Heart left ventricle (tissue), 16 donors: Measurements from ENCODE around the gene VWA8. TPM values are rescaled to one million over a fixed set of nuclear protein-coding genes. Genes with fewer than 3 reads are reported as not detected.

ENCODE experiments used
- ATAC-seq, 4 donors: fragments of 200-7000 bp; cut with Tn5 transposase; one replicate each; pipeline ENCODE4 v1.9.1; 2020 to 2022; ENCODE audit warnings: moderate library complexity in 4 of 4, mild to moderate bottlenecking in 3 of 4, moderate number of reproducible peaks in 1 of 4
- DNase-seq, 5 donors: peaks; one replicate each; pipeline ENCODE4 v3.0.0-alpha.2; 2020
- H3K27ac ChIP-seq, 12 donors: fragments of 200-600 bp; sonication (generic) in 4 of 12; one replicate each; pipeline versions ENCODE4 v1.5.0 to v1.8.0; 2016 to 2022; ENCODE audit warnings: mild to moderate bottlenecking in 2 of 12
- H3K27me3 ChIP-seq, 9 donors: fragments of 200-600 bp; sonication (generic) in 2 of 9; one replicate each; pipeline versions ENCODE4 v1.5.1 to v1.8.0; 2016 to 2022; ENCODE audit warnings: mild to moderate bottlenecking in 3 of 9
- H3K36me3 ChIP-seq, 9 donors: fragments of 200-600 bp; sonication (generic) in 2 of 9; one replicate each; pipeline versions ENCODE4 v1.5.0 to v1.8.0; 2018 to 2022; ENCODE audit warnings: mild to moderate bottlenecking in 2 of 9
- H3K4me1 ChIP-seq, 12 donors: fragments of 200-600 bp; sonication (generic) in 4 of 12; one replicate each; pipeline versions ENCODE4 v1.5.0 to v1.8.0; 2016 to 2022; ENCODE audit warnings: mild to moderate bottlenecking in 3 of 12
- H3K4me3 ChIP-seq, 12 donors: fragments of 200-600 bp; sonication (generic) in 4 of 12; one replicate each; pipeline versions ENCODE4 v1.5.0 to v1.8.0; 2017 to 2022; ENCODE audit warnings: mild to moderate bottlenecking in 9 of 12, moderate library complexity in 4 of 12
- H3K9me3 ChIP-seq, 12 donors: fragments of 200-600 bp; sonication (generic) in 4 of 12; one replicate each; pipeline versions ENCODE4 v1.5.0 to v1.8.0; 2016 to 2022; ENCODE audit warnings: mild to moderate bottlenecking in 1 of 12
- POLR2A ChIP-seq, 2 donors: fragments of 450-650 bp; IDR thresholded peaks; one replicate each; pipeline ENCODE4 v1.6.1; 2017; ENCODE audit warnings: antibody characterized with exemption in 2 of 2, mild to moderate bottlenecking in 2 of 2, moderate library complexity in 2 of 2
- WGBS, 4 donors: extraction: QIAGEN DNeasy Blood & Tissue Kit in 2 of 4; methylation state at CpG; one replicate each; pipeline versions ENCODE4 v1.1.5 to v1.1.7; 2013 to 2018; 5-methylcytosine and 5-hydroxymethylcytosine counted together
- intact Hi-C, 10 donors: fragments of 100-400 bp; cut with DNase I; formaldehyde crosslinking; loops; one replicate each; pipeline versions ENCODE4 v1.11.1 to v1.14.2; 2022
- polyA plus RNA-seq, 2 donors: library from polyadenylated mRNA; stranded (reverse); fragments of 200-250 nt; gene quantifications; one replicate each; pipeline ENCODE4 v1.2.3, GENCODE V29; 2013
- total RNA-seq, 9 donors: library from RNA; depleted of rRNA in 2 of 9; stranded (reverse); fragments of >200 nt in 2 of 9; fragmentation: NEBNext Ultra II Directional in 3 of 9; extraction: Animal tissue kit (Norgen Biotek cat#: 25700) in 3 of 9; gene quantifications; one replicate each; pipeline versions ENCODE4 v1.1.0 to v1.2.4, GENCODE V29; 2016 to 2023
- TF ChIP-seq, protein P1 (sequence below), 12 donors: fragments of 200-600 bp; sonication (generic) in 4 of 12; IDR thresholded peaks; one replicate each; pipeline versions ENCODE4 v1.5.0 to v1.8.0; 2018 to 2022; ENCODE audit warnings: antibody characterized with exemption in 12 of 12, mild to moderate bottlenecking in 5 of 12
- donor health status: ischemic (EF 13 %, LVEDD 7.1; RV severe dilation, severe dysfunction).
- donor health status: healthy with polysubstance abuse.
- donor health status: DM: no; HTN: yes; CAD: no.
- donor health status: DM: no; HTN: no; CAD: no.
- donor health status: ischemic (EF 25% LVEDD 6.9; RV normal size, moderate dysfunction).
- donor health status: ischemic (EF 25% LVEDD 5.7; RV mildly dilated, moderate dysfunction).
- donor health status: healthy.
- donor health status: DM: yes; HTN: yes; CAD: no.
- donor health status: ischemic (EF 35%, LVEDD 5.7; RV mildly dilated, moderate dysfunction).
- donor health status: nonischemic (EF 11% LVEDD 7.7; RV severe dilation, severe dysfunction).
- donor health status: DM: yes; HTN: yes; CAD: no.
- donor health status: PGD.
- donor health status: ischemic (EF 29% LVEDD 5.4; RV normal size, mild dysfunction).
- donor health status: nonischemic (EF 23%, LVEDD 6.1; RV moderate dilation, normal function).

VWA8 gene
- total and polyA plus RNA-seq, 11 donors: 12.1 to 64.1 (median 41.8) TPM

DNA sequence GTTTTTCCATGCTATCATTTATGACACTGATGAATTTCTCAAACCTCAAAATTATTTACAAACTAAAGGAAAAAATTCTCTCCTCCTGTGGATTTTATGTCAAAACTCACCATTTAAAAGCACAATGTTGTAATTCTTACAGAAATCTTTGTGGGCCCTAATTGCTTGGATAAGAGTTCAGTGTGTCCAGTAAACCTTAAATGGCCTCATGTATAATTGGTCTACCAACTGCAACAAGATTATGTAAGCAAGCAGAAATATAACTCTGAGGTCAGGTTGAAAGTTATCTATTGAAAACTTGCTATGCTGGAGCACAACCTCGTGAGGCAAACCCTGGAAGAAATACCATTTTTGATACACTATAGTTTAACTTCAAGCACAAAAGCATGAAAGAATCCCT is 22.0 kb downstream of the VWA8 start:
- Histone ChIP-seq H3K36me3 (peaks cover 0 to 6% (median 0%) of the 10 kb centered on the region in 9 donors), H3K27ac (peak overlapping the region in 10 of 12 donors; percentile 3 to 86 (median 65)), H3K9me3 (peaks cover 0 to 7% (median 0%) of the 10 kb centered on the region in 12 donors), H3K4me1 (peaks cover 0 to 44% (median 15%) of the 10 kb centered on the region in 12 donors), H3K27me3 (no peaks in the 10 kb centered on the region), H3K4me3 (no peak overlapping the region)
- TF ChIP-seq, protein P1, sequence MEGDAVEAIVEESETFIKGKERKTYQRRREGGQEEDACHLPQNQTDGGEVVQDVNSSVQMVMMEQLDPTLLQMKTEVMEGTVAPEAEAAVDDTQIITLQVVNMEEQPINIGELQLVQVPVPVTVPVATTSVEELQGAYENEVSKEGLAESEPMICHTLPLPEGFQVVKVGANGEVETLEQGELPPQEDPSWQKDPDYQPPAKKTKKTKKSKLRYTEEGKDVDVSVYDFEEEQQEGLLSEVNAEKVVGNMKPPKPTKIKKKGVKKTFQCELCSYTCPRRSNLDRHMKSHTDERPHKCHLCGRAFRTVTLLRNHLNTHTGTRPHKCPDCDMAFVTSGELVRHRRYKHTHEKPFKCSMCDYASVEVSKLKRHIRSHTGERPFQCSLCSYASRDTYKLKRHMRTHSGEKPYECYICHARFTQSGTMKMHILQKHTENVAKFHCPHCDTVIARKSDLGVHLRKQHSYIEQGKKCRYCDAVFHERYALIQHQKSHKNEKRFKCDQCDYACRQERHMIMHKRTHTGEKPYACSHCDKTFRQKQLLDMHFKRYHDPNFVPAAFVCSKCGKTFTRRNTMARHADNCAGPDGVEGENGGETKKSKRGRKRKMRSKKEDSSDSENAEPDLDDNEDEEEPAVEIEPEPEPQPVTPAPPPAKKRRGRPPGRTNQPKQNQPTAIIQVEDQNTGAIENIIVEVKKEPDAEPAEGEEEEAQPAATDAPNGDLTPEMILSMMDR (IDR thresholded peaks at IDR 0.05): no peak
- TF ChIP-seq POLR2A (IDR thresholded peaks at IDR 0.05): no peak
- ATAC-seq: peak in 2 of 4 donors; percentile 62 to 82
- 19 to 47% (median 34%) methylated on average over 1 of the region's 1 CpG for WGBS, 4 donors
- intact Hi-C loops: no loop called here
- no peak for DNase-seq

DNA sequence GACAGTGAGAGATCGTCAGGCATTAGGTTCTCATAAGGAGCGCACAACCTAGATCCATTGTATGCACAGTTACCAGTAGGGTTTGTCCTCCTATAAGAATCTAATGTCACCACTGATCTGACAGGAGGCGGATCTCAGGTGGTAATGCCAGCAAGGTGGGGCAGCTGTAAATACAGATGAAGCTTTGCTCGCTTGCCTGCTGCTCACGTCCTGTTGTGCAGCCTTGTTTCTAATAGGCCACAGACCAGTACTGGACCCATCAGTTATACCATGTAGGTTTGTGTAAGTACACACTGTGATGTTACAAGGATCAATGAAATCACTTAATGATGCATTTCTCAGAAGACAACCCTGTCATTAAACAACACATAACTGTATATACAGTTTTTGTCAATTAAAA is 23.5 kb downstream of the VWA8 start:
- 93 to 99% (median 96%) methylated on average over 5 of the region's 5 CpGs for WGBS, 4 donors
- H3K36me3 ChIP-seq: peaks cover 0 to 6% (median 0%) of the 10 kb centered on the region in 9 donors
- peaks cover 0 to 13% (median 0%) of the 10 kb centered on the region in 12 donors for H3K9me3 ChIP-seq
- no peak for DNase-seq
- intact Hi-C loops: no loop called here
- H3K27ac ChIP-seq: no peak overlapping the region
- peaks cover 0 to 37% (median 12%) of the 10 kb centered on the region in 12 donors for H3K4me1 ChIP-seq
- no peak overlapping the region for H3K4me3 ChIP-seq
- no peak for TF ChIP-seq POLR2A (IDR thresholded peaks at IDR 0.05)
- TF ChIP-seq, protein P1 (IDR thresholded peaks at IDR 0.05): no peak
- no peak for ATAC-seq
- H3K27me3 ChIP-seq: no peaks in the 10 kb centered on the region

DNA sequence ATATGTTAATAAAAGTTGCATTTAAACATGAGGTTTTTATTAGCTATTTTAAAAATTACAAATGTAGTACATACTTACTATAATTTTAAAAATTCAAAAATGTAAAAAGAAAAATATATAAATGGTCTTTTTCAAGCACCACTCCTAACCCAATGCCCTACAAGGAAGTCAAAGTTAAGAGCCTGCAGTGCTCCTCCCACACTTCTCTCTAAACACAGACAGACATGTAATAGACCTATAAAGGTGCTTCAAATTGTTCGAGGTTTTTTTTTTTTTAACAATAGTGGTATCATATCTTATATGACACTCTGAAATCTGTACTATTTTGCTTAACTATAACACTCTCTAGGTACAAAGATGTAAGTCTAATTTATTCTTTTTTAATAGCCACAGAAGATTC is 25.4 kb downstream of the VWA8 start:
- peaks cover 0 to 6% (median 0%) of the 10 kb centered on the region in 9 donors for H3K36me3 ChIP-seq
- WGBS, 4 donors: 54 to 78% (median 75%) methylated on average over 1 of the region's 1 CpG
- ATAC-seq (no peak), DNase-seq (no peak)
- no peak overlapping the region for H3K27ac ChIP-seq
- intact Hi-C loops: no loop called here
- H3K27me3 ChIP-seq: no peaks in the 10 kb centered on the region
- no peak overlapping the region for H3K4me3 ChIP-seq
- TF ChIP-seq, protein P1 (IDR thresholded peaks at IDR 0.05): no peak
- no peak for TF ChIP-seq POLR2A (IDR thresholded peaks at IDR 0.05)
- H3K9me3 ChIP-seq: peaks cover 0 to 13% (median 0%) of the 10 kb centered on the region in 12 donors
- H3K4me1 ChIP-seq: peaks cover 0 to 26% (median 8%) of the 10 kb centered on the region in 12 donors

DNA sequence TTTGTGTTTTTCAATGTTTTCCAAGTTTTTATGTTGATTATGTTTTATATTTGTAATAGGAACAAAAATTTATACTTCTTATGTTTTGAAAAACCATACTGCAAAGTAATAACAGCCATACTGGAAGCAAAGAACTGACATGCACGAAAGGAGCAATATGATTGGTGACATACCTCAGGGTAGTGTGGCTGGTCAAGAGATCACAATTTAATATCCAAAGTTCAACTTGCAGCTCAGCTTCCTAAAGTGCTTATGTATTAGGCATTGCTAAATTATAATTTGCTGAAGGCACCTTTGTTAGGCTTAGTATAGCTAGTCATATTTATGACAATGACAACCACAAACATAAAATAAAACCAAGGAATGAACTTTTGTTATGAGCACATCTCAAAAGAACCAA is 25.9 kb downstream of the VWA8 start:
- no peak overlapping the region for H3K4me3 ChIP-seq
- TF ChIP-seq, protein P1 (IDR thresholded peaks at IDR 0.05): no peak
- no peak for TF ChIP-seq POLR2A (IDR thresholded peaks at IDR 0.05)
- peaks cover 0 to 6% (median 0%) of the 10 kb centered on the region in 9 donors for H3K36me3 ChIP-seq
- intact Hi-C loops: no loop called here
- no peaks in the 10 kb centered on the region for H3K27me3 ChIP-seq
- DNase-seq (no peak), ATAC-seq (no peak)
- H3K27ac ChIP-seq: no peak overlapping the region
- 89 to 97% (median 95%) methylated on average over 1 of the region's 1 CpG for WGBS, 4 donors
- peaks cover 0 to 13% (median 0%) of the 10 kb centered on the region in 12 donors for H3K9me3 ChIP-seq
- peaks cover 0 to 25% (median 8%) of the 10 kb centered on the region in 12 donors for H3K4me1 ChIP-seq
